IgD-negative memory B cell (primary cell): ENCODE measurements around the gene NRSN2. TPM values are rescaled to one million over a fixed set of nuclear protein-coding genes. Genes with fewer than 3 reads are reported as not detected.
"Not testable (repeated sequence)": the region's sequence is repeated elsewhere in the genome, so short reads cannot be mapped to it uniquely, and the experiment has no call there.

Source experiments
- H3K27ac Mint-ChIP-seq, 3 donors: one replicate each; pipeline ENCODE4 v1.8.0; 2020 to 2022; ENCODE audit warnings: mild to moderate bottlenecking in 3 of 3, mixed read lengths in 3 of 3, moderate library complexity in 1 of 3
- H3K27me3 Mint-ChIP-seq: one replicate; pipeline ENCODE4 v1.8.0; 2021; ENCODE audit warnings: mixed read lengths
- H3K36me3 Mint-ChIP-seq: one replicate; pipeline ENCODE4 v1.8.0; 2020; ENCODE audit warnings: mild to moderate bottlenecking, mixed read lengths
- H3K4me1 Mint-ChIP-seq, 3 donors: one replicate each; pipeline ENCODE4 v1.8.0; 2020 to 2022; ENCODE audit warnings: mixed read lengths in 3 of 3, mild to moderate bottlenecking in 1 of 3
- H3K4me3 Mint-ChIP-seq, 4 donors: one replicate each; pipeline ENCODE4 v1.8.0; 2020 to 2022; ENCODE audit warnings: mild to moderate bottlenecking in 4 of 4, mixed read lengths in 4 of 4, moderate library complexity in 3 of 4
- H3K9me3 Mint-ChIP-seq, 3 donors: one replicate each; pipeline ENCODE4 v1.8.0; 2020 to 2021; ENCODE audit warnings: mixed read lengths in 3 of 3, mild to moderate bottlenecking in 1 of 3
- polyA plus RNA-seq: library from polyadenylated mRNA; unstranded; fragments of 300-500 nt; fragmentation: Illumina TruSeq; gene quantifications from one replicate; pipeline ENCODE4 v1.2.3, GENCODE V29; 2021

Gene NRSN2
- polyA plus RNA-seq, 1 donor from 2014 or later, result 6.2 TPM

- peaks cover 3% of the 10 kb centered on the region for H3K36me3 Mint-ChIP-seq
- peaks cover 2 to 25% (median 22%) of the 10 kb centered on the region in 3 donors for H3K4me1 Mint-ChIP-seq
- peak overlapping the region in 2 of 4 donors; percentile 66 to 74 for H3K4me3 Mint-ChIP-seq
- peak overlapping the region; percentile 54 to 93 (median 76) for H3K27ac Mint-ChIP-seq
- no peaks in the 10 kb centered on the region for H3K27me3 Mint-ChIP-seq
- H3K9me3 Mint-ChIP-seq, result no peaks in the 10 kb centered on the region
Measured at GRCh38 chr20:329851-330232, 17.1 kb upstream of the NRSN2 start.

GRCh38 chr20:330233-331149 is 16.4 kb upstream of the NRSN2 start:
- H3K27ac Mint-ChIP-seq, result peak overlapping the region in 2 of 3 donors; percentile 54 to 76
- H3K4me3 Mint-ChIP-seq, result peak overlapping the region in 3 of 4 donors; percentile 50 to 74 (median 66)
- peaks cover 0 to 25% (median 22%) of the 10 kb centered on the region in 3 donors for H3K4me1 Mint-ChIP-seq

DNA sequence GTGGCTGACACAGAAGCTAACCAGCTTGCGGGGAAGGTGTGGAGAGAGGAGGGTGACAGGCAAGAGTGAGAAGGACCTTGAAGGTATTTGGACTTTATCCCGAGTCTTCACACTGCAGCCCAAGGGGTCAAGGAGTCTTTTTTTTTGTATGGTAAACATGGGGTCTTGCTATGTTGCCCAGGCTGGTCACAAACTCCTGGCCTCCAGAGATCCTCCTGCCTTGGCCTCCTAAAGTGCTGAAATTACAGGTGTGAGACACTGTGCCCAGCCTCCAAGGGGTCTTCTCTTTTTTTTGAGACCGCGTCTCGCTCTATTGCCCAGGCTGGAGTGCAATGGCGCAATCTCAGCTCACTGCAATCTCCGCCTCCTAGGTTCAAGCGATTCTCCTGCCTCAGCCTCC is 12.3 kb upstream of the NRSN2 start:
- Mint-ChIP-seq H3K9me3 (no peaks in the 10 kb centered on the region), H3K4me3 (no peak overlapping the region), H3K27ac (no peak overlapping the region), H3K4me1 (peaks cover 0 to 11% (median 11%) of the 10 kb centered on the region in 3 donors), H3K27me3 (no peaks in the 10 kb centered on the region), H3K36me3 (peaks cover 4% of the 10 kb centered on the region)

More at GRCh38 chr20:330233-331149, 16.4 kb upstream of the NRSN2 start:
- H3K9me3 Mint-ChIP-seq, result no peaks in the 10 kb centered on the region
- H3K36me3 Mint-ChIP-seq, result peaks cover 3% of the 10 kb centered on the region
- no peaks in the 10 kb centered on the region for H3K27me3 Mint-ChIP-seq

GRCh38 chr20:336040-336439 is 10.9 kb upstream of the NRSN2 start:
- Mint-ChIP-seq H3K4me3 (peak overlapping the region in 1 of 4 donors; percentile 75), H3K27ac (peak overlapping the region in 1 of 3 donors; percentile 47)

DNA sequence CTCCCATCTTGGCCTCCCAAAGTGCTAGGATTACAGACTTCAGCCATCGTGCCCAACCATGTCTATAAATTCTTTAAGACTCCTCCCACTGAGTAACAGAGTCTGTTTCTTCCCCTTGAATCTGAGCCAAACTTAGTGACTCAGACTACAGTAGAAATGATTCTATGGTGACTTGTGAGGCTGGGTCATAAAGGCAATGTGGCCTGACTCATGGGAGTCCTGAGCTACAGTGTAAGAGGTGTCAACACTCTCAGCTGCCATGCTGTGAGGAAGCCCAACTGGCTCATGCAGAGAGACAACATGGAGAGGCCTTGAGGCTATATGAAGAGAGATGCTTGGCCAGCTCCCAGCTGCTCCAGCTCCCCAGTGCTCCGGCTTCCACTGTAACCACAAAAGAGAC is 5.2 kb upstream of the NRSN2 start:
- no peaks in the 10 kb centered on the region for H3K9me3 Mint-ChIP-seq
- peak overlapping the region in 1 of 4 donors; percentile 12 for H3K4me3 Mint-ChIP-seq
- H3K27me3 Mint-ChIP-seq, result no peaks in the 10 kb centered on the region
- peaks cover 2% of the 10 kb centered on the region for H3K36me3 Mint-ChIP-seq
- peaks cover 0 to 6% (median 5%) of the 10 kb centered on the region in 3 donors for H3K4me1 Mint-ChIP-seq
- H3K27ac Mint-ChIP-seq, result peak overlapping the region in 1 of 3 donors; percentile 64

More at GRCh38 chr20:336040-336439, 10.9 kb upstream of the NRSN2 start:
- H3K9me3 Mint-ChIP-seq, H3K27me3 Mint-ChIP-seq, H3K36me3 Mint-ChIP-seq, H3K4me1 Mint-ChIP-seq: not testable (repeated sequence)

GRCh38 chr20:343107-343506 is 3.8 kb upstream of the NRSN2 start:
- H3K9me3 Mint-ChIP-seq, result no peaks in the 10 kb centered on the region
- H3K4me1 Mint-ChIP-seq, result peaks cover under 1 to 6% (median 6%) of the 10 kb centered on the region in 3 donors
- H3K27me3 Mint-ChIP-seq, result no peaks in the 10 kb centered on the region
- peak overlapping the region in 1 of 3 donors; percentile 75 for H3K27ac Mint-ChIP-seq
- peaks cover 2% of the 10 kb centered on the region for H3K36me3 Mint-ChIP-seq
- H3K4me3 Mint-ChIP-seq, result peak overlapping the region in 1 of 4 donors; percentile 29

- peak overlapping the region; percentile 65 to 78 (median 65) for H3K27ac Mint-ChIP-seq
- H3K36me3 Mint-ChIP-seq, result peaks cover 2% of the 10 kb centered on the region
- no peaks in the 10 kb centered on the region for H3K9me3 Mint-ChIP-seq
- no peaks in the 10 kb centered on the region for H3K27me3 Mint-ChIP-seq
- H3K4me3 Mint-ChIP-seq, result peak overlapping the region; percentile 90 to 95 (median 93)
- H3K4me1 Mint-ChIP-seq, result peaks cover 6 to 10% (median 9%) of the 10 kb centered on the region in 3 donors
Measured at GRCh38 chr20:346033-346639, 775 bp upstream of the NRSN2 start.

DNA sequence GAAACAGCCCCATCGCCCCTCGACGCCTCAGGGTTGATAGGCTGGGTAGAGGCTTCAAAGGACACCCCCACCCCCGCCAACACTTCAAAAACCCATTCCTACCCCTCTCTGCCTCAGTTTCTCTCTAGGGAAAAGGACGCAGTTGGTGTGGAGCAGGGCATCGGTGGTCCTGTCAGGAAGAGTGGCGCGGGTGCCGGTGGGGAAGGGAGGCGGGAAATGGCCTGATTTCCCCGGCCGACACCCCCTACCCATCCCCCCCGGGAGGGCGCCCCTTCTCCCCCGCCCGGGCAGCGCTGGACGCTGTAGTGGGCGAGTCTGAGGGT is 367 bp downstream of the NRSN2 start:
- Mint-ChIP-seq H3K36me3 (peaks cover 2% of the 10 kb centered on the region), H3K4me3 (peak overlapping the region; percentile 89 to 99 (median 94)), H3K9me3 (no peaks in the 10 kb centered on the region), H3K27me3 (no peaks in the 10 kb centered on the region), H3K27ac (peak overlapping the region in 2 of 3 donors; percentile 59 to 63), H3K4me1 (peaks cover 6 to 10% (median 9%) of the 10 kb centered on the region in 3 donors)

- Mint-ChIP-seq H3K27ac (peak overlapping the region; percentile 37 to 95 (median 81)), H3K4me1 (peaks cover 6 to 10% (median 9%) of the 10 kb centered on the region in 3 donors), H3K36me3 (peaks cover 2% of the 10 kb centered on the region), H3K9me3 (no peaks in the 10 kb centered on the region), H3K27me3 (no peaks in the 10 kb centered on the region), H3K4me3 (peak overlapping the region; percentile 89 to 99 (median 94))
Measured at GRCh38 chr20:347640-348484, 951 bp downstream of the NRSN2 start.

DNA sequence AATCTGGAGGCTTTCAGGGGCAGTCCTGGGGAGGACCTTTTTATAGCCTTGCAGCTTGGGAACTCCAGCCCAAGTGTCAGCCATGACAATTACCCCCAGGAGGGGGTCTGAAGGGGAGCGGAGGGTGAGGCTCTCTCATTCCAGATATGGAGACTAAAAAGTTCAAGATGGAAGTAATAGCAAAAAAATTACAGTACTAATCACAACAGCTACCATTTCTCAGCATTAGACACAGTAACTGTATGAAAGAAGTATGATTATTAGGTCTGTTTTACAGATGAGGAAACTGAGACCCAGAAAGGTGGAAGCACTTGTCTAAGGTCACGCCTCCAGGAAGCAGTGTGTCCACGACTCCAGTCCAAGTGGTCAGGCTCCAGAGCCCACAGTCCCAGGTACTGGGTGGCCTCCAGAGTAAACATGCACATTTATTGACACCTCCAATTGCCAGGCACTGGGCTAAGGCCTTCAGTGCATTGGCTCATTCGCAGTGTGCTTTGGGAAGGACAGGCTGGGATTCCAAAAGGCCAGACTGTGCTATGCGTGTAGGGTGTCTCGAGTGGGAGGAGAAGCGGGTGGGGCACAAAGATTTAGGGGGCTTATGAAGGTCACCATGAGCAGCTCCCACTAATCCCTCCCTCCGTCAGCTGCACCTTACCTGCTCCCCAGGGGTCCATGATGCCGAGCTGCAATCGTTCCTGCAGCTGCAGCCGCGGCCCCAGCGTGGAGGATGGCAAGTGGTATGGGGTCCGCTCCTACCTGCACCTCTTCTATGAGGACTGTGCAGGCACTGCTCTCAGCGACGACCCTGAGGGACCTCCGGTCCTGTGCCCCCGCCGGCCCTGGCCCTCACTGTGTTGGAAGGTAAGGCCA is 2.3 kb downstream of the NRSN2 start:
- peaks cover 6 to 10% (median 9%) of the 10 kb centered on the region in 3 donors for H3K4me1 Mint-ChIP-seq

DNA sequence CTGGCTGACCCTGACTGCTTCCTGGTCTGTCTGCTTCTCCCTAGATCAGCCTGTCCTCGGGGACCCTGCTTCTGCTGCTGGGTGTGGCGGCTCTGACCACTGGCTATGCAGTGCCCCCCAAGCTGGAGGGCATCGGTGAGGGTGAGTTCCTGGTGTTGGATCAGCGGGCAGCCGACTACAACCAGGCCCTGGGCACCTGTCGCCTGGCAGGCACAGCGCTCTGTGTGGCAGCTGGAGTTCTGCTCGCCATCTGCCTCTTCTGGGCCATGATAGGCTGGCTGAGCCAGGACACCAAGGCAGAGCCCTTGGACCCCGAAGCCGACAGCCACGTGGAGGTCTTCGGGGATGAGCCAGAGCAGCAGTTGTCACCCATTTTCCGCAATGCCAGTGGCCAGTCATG is 6.3 kb downstream of the NRSN2 start:
- Mint-ChIP-seq H3K9me3 (no peaks in the 10 kb centered on the region), H3K27me3 (no peaks in the 10 kb centered on the region), H3K4me3 (no peak overlapping the region), H3K36me3 (no peaks in the 10 kb centered on the region), H3K27ac (no peak overlapping the region), H3K4me1 (peaks cover 5 to 7% (median 6%) of the 10 kb centered on the region in 3 donors)

More for the DNA sequence above, 2.3 kb downstream of the NRSN2 start:
- no peaks in the 10 kb centered on the region for H3K36me3 Mint-ChIP-seq
- no peaks in the 10 kb centered on the region for H3K9me3 Mint-ChIP-seq
- no peak overlapping the region for H3K27ac Mint-ChIP-seq
- H3K27me3 Mint-ChIP-seq, result no peaks in the 10 kb centered on the region
- H3K4me3 Mint-ChIP-seq, result peak overlapping the region in 3 of 4 donors; percentile 89 to 99 (median 94)

DNA sequence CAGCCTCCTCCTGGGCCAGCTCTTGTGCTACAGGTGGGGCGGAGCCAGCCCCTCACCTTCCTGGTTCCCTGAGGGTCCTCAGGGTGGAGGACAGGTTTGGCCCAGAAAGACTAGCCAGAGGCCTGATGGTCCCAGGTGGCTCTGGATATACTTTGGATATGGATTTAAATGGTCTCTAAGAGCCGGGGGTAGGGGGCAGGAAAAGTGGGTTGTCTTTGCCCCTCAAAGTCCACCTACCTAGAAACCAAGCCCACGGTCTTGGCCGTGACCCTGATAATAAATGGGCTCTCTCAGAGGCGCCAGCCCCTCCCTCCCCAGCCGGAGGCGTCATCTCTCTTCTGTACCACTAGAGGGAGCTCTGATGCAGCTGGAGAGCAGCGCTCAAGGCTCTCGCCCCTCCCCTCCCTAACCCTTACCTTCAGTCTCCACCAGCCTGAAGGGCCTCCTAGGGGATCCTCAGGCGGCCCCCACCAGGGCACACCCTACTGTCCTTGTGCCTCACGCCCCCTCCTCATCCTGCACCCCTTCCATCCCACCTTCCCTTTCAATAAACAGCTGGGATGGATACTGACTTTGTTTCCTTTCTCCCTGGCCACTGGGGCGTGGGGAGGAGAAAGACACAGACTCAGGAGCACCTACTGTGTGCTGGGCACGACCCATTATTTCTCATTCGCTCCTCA is 7.5 kb downstream of the NRSN2 start:
- peaks cover 6 to 10% (median 8%) of the 10 kb centered on the region in 3 donors for H3K4me1 Mint-ChIP-seq
- no peaks in the 10 kb centered on the region for H3K27me3 Mint-ChIP-seq
- H3K36me3 Mint-ChIP-seq, result no peaks in the 10 kb centered on the region
- peak overlapping the region in 1 of 4 donors; percentile 26 for H3K4me3 Mint-ChIP-seq
- H3K9me3 Mint-ChIP-seq, result no peaks in the 10 kb centered on the region
- H3K27ac Mint-ChIP-seq, result peak overlapping the region in 2 of 3 donors; percentile 27 to 47

GRCh38 chr20:356154-356553 is 9.2 kb downstream of the NRSN2 start:
- not testable (repeated sequence) for H3K27ac Mint-ChIP-seq, H3K4me3 Mint-ChIP-seq, H3K9me3 Mint-ChIP-seq, H3K27me3 Mint-ChIP-seq, H3K36me3 Mint-ChIP-seq
- H3K4me1 Mint-ChIP-seq, result peaks cover 13 to 15% (median 14%) of the 10 kb centered on the region in 3 donors
